ENCODE results near the gene KLHDC8B.

The KLHDC8B gene

DNA sequence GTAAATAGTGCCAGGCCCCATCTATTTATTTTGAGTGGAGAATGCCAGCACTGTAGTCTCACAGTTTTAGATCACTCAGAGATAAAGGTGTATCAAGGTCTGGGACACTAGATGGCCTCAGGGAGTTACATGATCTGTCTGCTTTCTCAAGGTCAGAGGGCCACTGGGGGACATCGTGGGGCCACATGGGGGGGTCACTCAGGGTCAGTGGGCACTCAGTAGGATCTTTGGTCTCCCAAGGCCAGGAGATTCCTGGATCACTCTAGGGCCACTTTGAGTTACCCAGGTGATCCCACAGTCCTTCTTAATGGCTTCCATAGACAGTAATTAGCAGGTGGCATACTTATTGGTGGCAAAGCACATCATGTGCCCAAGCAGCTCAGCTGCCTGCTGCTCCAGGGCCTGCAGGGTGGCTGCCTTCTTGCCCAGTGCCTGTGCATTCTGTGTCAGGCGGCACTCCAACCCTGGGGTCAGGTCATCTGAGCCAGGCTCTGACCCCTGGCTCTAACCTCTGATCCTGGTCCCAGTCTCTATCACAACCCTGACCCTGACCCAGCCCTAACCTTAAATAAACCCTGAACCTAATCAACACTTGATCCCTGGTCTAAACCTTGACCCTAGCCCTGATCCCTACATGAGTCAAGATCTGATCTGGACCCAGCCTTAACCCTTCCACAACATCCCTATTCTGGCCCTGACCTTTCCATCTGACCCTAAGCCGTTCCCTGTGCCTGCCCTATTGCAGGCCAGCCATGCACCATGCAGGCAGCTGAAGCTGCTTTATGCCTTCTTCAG lies 36.7 kb upstream of the KLHDC8B start:
- no peak for DNase-seq (ENCODE audit: low spot score)
- TF ChIP-seq, protein P1, sequence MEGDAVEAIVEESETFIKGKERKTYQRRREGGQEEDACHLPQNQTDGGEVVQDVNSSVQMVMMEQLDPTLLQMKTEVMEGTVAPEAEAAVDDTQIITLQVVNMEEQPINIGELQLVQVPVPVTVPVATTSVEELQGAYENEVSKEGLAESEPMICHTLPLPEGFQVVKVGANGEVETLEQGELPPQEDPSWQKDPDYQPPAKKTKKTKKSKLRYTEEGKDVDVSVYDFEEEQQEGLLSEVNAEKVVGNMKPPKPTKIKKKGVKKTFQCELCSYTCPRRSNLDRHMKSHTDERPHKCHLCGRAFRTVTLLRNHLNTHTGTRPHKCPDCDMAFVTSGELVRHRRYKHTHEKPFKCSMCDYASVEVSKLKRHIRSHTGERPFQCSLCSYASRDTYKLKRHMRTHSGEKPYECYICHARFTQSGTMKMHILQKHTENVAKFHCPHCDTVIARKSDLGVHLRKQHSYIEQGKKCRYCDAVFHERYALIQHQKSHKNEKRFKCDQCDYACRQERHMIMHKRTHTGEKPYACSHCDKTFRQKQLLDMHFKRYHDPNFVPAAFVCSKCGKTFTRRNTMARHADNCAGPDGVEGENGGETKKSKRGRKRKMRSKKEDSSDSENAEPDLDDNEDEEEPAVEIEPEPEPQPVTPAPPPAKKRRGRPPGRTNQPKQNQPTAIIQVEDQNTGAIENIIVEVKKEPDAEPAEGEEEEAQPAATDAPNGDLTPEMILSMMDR (IDR thresholded peaks at IDR 0.05; ENCODE audit: borderline replicate concordance, control extremely low read depth, extremely low read depth, insufficient read depth, missing control alignments): no peak
- in situ Hi-C loops (cut with MboI; ENCODE audit: low sequenced_read_pairs, unreplicated experiment): no loop called here

DNA sequence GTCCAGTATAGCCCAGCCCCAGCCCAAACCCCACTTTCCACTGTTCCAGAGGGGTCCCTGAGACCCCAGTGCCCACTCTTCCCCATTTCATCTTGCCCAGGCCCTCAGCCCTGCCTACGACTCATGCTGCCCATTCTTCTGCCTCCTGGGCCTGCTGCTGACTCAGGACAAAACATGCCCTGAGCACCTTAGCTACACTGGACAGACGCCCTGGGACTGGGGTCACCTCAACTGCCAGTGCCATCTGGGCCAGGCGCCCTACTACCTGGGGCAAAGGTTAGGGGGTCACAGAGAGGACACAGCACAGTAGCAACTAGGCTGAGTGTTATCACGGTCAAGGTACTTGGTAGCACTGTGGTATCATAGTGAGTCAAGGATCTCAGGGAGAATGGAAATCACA lies 35.9 kb upstream of the KLHDC8B start:
- DNase-seq (ENCODE audit: low spot score): no peak
- in situ Hi-C loops (cut with MboI; ENCODE audit: low sequenced_read_pairs, unreplicated experiment): no loop called here
- TF ChIP-seq, protein P1 (IDR thresholded peaks at IDR 0.05; ENCODE audit: borderline replicate concordance, control extremely low read depth, extremely low read depth, insufficient read depth, missing control alignments): no peak

DNA sequence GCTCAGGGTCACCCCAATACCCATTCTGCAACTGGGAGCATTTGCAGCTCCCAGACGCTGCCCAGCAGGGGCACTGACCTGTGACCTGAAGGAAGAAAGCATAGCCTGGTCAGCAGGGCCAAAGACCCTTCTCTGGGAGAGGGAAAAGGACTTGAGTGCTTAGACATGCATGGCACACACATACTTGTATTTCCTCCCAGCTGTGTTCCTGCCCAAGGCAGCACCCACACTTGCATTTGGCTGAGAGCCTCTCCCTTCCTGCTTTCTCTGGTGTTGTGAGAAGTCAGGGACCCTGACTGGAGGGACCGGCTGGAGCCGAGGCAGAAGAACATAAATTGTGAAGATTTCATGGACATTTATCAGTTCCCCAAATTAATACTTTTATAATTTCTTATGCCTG lies 31.3 kb upstream of the KLHDC8B start:
- in situ Hi-C loops (cut with MboI; ENCODE audit: low sequenced_read_pairs, unreplicated experiment): no loop called here
- no peak for DNase-seq (ENCODE audit: low spot score)
- TF ChIP-seq, protein P1 (IDR thresholded peaks at IDR 0.05; ENCODE audit: borderline replicate concordance, control extremely low read depth, extremely low read depth, insufficient read depth, missing control alignments): no peak

DNA sequence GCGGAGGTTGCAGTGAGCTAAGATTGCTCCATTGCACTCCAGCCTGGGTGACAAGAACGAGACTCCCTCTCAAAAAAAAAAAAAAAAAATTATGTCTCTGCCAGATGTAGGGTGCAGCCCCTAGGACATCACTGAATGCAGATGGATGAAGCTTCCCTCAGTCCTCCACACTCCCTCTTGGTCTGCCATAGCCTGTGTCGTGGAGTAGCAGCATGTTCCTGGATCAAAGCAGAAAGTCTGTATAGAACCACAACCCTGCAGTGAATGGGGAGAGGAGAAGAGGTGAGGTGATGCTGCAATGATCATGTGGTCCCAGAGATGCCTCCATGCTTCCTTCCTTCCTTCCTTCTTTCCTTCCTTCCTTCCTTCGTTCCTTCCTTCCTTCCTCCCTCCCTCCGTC lies 23.2 kb upstream of the KLHDC8B start:
- in situ Hi-C loops (cut with MboI; ENCODE audit: low sequenced_read_pairs, unreplicated experiment): no loop called here
- TF ChIP-seq, protein P1 (IDR thresholded peaks at IDR 0.05; ENCODE audit: borderline replicate concordance, control extremely low read depth, extremely low read depth, insufficient read depth, missing control alignments): no peak
- no peak for DNase-seq (ENCODE audit: low spot score)

DNA sequence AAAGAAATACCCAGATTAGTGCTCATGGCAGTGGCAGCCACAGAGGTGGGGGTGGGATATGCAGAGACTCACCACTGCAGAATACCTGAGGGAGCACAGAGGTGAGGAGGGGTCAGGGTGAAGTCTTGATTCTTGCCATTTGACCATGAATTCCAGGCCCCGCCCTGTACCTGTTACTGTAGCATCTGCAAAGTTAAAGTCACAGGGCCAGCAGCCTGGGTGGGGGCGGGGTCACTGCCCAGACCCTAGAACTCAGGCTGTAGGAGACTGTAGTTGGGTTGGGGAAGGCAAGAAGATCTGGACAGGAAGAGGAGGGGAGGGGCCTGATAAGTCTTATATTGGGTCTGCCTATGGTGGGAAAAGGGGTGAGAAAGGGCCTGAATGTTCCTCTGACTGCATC lies 19.8 kb upstream of the KLHDC8B start:
- no peak for DNase-seq (ENCODE audit: low spot score)
- TF ChIP-seq, protein P1 (IDR thresholded peaks at IDR 0.05; ENCODE audit: borderline replicate concordance, control extremely low read depth, extremely low read depth, insufficient read depth, missing control alignments): no peak
- in situ Hi-C loops (cut with MboI; ENCODE audit: low sequenced_read_pairs, unreplicated experiment): loop anchor here (25.0 kb wide), 1 partner anchor 286 kb away; the partner anchor contains the start of gene NICN1

DNA sequence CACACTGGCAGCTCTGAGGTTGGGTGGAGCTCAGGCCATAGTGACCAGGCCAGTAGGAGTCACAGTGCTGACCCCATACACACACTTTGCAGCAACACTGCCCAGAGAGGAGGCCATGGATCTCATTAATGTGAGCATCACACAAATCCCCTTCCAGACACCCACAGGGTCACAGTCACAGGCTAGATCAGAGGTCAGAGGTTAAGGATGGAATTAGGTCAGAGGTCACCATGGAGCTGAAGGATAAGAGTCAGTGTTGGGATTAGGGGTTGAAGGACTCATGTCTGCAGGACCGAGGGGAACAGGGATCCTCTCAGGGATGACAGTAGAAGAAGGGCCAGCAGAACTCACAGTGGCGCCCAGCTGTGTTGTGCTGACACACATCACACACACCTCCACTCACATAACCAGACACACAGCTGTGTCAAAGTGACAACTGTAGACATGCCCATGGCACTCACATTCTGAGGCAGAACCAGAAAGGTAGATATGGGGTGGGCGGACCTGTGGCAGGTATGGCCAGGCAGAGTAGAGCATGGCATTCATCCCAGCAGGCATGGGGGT lies 18.0 kb upstream of the KLHDC8B start:
- DNase-seq (ENCODE audit: low spot score): no peak
- in situ Hi-C loops (cut with MboI; ENCODE audit: low sequenced_read_pairs, unreplicated experiment): loop anchor here (25.0 kb wide), 1 partner anchor 284 kb away; the partner anchor contains the start of gene NICN1
- TF ChIP-seq, protein P1 (IDR thresholded peaks at IDR 0.05; ENCODE audit: borderline replicate concordance, control extremely low read depth, extremely low read depth, insufficient read depth, missing control alignments): no peak

All from GM13976 (cell line).